Measurements from ENCODE around the gene WWOX. TPM values are rescaled to one million over a fixed set of nuclear protein-coding genes. Genes with fewer than 3 reads are reported as not detected.

Gene WWOX
- total and polyA plus RNA-seq, 2 of the 4 experiments (the other 2 are of a cell fraction) = 2.7 to 5.4 TPM

DNA sequence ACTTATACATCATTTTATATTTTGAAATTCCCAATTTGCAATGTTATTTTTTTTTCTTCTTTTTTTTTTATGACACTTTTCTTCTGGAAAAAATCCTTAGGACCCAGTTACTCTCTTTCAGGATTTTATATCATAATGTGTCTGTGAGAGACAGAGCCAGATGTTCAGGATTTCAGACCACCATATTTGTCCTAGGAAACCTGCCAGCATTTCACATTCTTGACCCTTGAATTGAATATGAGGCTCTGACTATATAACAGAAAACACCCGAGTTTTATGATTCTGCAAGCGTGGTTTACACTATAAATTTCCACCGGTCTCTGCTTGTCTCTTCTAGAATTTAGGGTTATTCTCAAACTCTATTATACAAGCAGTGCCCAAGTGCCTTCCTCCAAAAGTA is 621.0 kb downstream of the WWOX start:
- Histone ChIP-seq H2AFZ (replicated peaks; ENCODE audit: low read length, poor library complexity) (no peak overlapping the region), H3K14ac (replicated peaks; ENCODE audit: low read depth, low read length) (no peak overlapping the region), H2BK20ac (ENCODE audit: low read depth, low read length) (no peak overlapping the region), H3K4ac (ENCODE audit: low read depth, low read length) (no peak overlapping the region), H2BK15ac (ENCODE audit: low read depth, low read length) (no peak overlapping the region), H2AK9ac (replicated peaks; ENCODE audit: low read depth, low read length, poor library complexity) (no peak overlapping the region), H3K4me3 (ENCODE audit: insufficient read depth, low read depth, low read length) (no peak overlapping the region), H3K56ac (ENCODE audit: extremely low read depth, insufficient read depth, low read length) (no peak overlapping the region), H3K9ac (ENCODE audit: low read depth, low read length) (no peak overlapping the region), H2AK5ac (ENCODE audit: low read depth, low read length) (no peak overlapping the region), H3K9me1 (ENCODE audit: insufficient read depth, low read length) (no peaks in the 10 kb centered on the region), H3K23ac (ENCODE audit: low read depth, low read length) (no peak overlapping the region), H4K91ac (ENCODE audit: insufficient read depth, low read depth, low read length) (no peak overlapping the region), H3K36me3 (ENCODE audit: control insufficient read depth, insufficient read depth, low read length) (no peaks in the 10 kb centered on the region), H3K4me1 (ENCODE audit: control insufficient read depth, insufficient read depth, low read length) (no peaks in the 10 kb centered on the region), H4K5ac (ENCODE audit: low read depth, low read length) (no peak overlapping the region), H3K79me1 (ENCODE audit: low read depth in 1 of 2, low read length in 2 of 2) (no peaks in the 10 kb centered on the region), H4K8ac (ENCODE audit: low read depth in 2 of 2, low read length in 2 of 2) (no peak overlapping the region), H3K4me2 (ENCODE audit: low read depth, low read length) (no peak overlapping the region), H2BK120ac (ENCODE audit: low read depth, low read length) (no peak overlapping the region), H3K27me3 (ENCODE audit: control insufficient read depth, insufficient read depth, low read length) (no peaks in the 10 kb centered on the region), H3K18ac (ENCODE audit: low read depth, low read length) (no peak overlapping the region), H3K9me3 (ENCODE audit: control insufficient read depth, insufficient read depth, low read length) (peaks cover 17% of the 10 kb centered on the region), H4K20me1 (ENCODE audit: insufficient read depth, low read length) (no peaks in the 10 kb centered on the region), H2BK5ac (ENCODE audit: low read depth, low read length, poor library complexity, severe bottlenecking) (no peak overlapping the region), H3K27ac (ENCODE audit: insufficient read depth, low read length) (no peak overlapping the region)
- POLR2A ChIA-PET (ENCODE audit: unreplicated experiment) = no interaction called here
- CTCF ChIA-PET = no interaction called here
- ATAC-seq (ENCODE audit: low read depth) (no peak), DNase-seq (no peak)
- in situ Hi-C loops (cut with MboI; ENCODE audit: low sequenced_read_pairs) = no loop called here
- intact Hi-C loops (cut with micrococcal nuclease) = no loop called here
- dilution Hi-C loops (cut with HindIII; ENCODE audit: low sequenced_read_pairs, unreplicated experiment) = no loop called here
- TF ChIP-seq, protein P1, sequence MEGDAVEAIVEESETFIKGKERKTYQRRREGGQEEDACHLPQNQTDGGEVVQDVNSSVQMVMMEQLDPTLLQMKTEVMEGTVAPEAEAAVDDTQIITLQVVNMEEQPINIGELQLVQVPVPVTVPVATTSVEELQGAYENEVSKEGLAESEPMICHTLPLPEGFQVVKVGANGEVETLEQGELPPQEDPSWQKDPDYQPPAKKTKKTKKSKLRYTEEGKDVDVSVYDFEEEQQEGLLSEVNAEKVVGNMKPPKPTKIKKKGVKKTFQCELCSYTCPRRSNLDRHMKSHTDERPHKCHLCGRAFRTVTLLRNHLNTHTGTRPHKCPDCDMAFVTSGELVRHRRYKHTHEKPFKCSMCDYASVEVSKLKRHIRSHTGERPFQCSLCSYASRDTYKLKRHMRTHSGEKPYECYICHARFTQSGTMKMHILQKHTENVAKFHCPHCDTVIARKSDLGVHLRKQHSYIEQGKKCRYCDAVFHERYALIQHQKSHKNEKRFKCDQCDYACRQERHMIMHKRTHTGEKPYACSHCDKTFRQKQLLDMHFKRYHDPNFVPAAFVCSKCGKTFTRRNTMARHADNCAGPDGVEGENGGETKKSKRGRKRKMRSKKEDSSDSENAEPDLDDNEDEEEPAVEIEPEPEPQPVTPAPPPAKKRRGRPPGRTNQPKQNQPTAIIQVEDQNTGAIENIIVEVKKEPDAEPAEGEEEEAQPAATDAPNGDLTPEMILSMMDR (conservative IDR thresholded peaks at IDR 0.05; ENCODE audit: low read depth, low read length) = no peak
- no peak for TF ChIP-seq NFE2L2 (IDR thresholded peaks at IDR 0.05; ENCODE audit: low read depth, low read length)
- TF ChIP-seq RCOR1 (IDR thresholded peaks at IDR 0.05; ENCODE audit: insufficient replicate concordance, low read length) = no peak
- TF ChIP-seq SMC3 (IDR thresholded peaks at IDR 0.05; ENCODE audit: low read depth, low read length) = no peak
- TF ChIP-seq MAFK (IDR thresholded peaks at IDR 0.05; ENCODE audit: low read depth, low read length) = no peak
- TF ChIP-seq, protein P2, sequence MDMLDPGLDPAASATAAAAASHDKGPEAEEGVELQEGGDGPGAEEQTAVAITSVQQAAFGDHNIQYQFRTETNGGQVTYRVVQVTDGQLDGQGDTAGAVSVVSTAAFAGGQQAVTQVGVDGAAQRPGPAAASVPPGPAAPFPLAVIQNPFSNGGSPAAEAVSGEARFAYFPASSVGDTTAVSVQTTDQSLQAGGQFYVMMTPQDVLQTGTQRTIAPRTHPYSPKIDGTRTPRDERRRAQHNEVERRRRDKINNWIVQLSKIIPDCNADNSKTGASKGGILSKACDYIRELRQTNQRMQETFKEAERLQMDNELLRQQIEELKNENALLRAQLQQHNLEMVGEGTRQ (IDR thresholded peaks at IDR 0.05; ENCODE audit: low read depth, low read length) = no peak
- TF ChIP-seq RAD21 (IDR thresholded peaks at IDR 0.05; ENCODE audit: low read length) = no peak
- no peak for TF ChIP-seq MAZ (IDR thresholded peaks at IDR 0.05; ENCODE audit: borderline replicate concordance, low read depth, low read length)
- TF ChIP-seq RFX5 (IDR thresholded peaks at IDR 0.05; ENCODE audit: low read depth, low read length) = no peak
- no peak for TF ChIP-seq FOS (IDR thresholded peaks at IDR 0.05; ENCODE audit: low read depth, low read length)
- no peak for TF ChIP-seq CHD1 (IDR thresholded peaks at IDR 0.05; ENCODE audit: low read depth, low read length)
- no peak for TF ChIP-seq MXI1 (IDR thresholded peaks at IDR 0.05; ENCODE audit: borderline replicate concordance, low read depth, low read length)
- TF ChIP-seq CEBPB (IDR thresholded peaks at IDR 0.05; ENCODE audit: low read depth, low read length) = no peak
- TF ChIP-seq, protein P3, sequence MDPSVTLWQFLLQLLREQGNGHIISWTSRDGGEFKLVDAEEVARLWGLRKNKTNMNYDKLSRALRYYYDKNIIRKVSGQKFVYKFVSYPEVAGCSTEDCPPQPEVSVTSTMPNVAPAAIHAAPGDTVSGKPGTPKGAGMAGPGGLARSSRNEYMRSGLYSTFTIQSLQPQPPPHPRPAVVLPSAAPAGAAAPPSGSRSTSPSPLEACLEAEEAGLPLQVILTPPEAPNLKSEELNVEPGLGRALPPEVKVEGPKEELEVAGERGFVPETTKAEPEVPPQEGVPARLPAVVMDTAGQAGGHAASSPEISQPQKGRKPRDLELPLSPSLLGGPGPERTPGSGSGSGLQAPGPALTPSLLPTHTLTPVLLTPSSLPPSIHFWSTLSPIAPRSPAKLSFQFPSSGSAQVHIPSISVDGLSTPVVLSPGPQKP (IDR thresholded peaks at IDR 0.05; ENCODE audit: borderline replicate concordance, low read depth, low read length) = no peak
- WGBS, 2 experiments (ENCODE audit: extremely low coverage in 2 of 2, insufficient read length in 1 of 2) = no CpG with 5 or more reads among the region's 3 CpGs
- BruUV-seq (replicated peaks) = no TSS peak
